ENCODE measurements around the gene LGALSL. TPM values are rescaled to one million over a fixed set of nuclear protein-coding genes. Genes with fewer than 3 reads are reported as not detected.

The LGALSL gene
- total RNA-seq, 1 experiment from 2014 or later, result 7.4 TPM

DNA sequence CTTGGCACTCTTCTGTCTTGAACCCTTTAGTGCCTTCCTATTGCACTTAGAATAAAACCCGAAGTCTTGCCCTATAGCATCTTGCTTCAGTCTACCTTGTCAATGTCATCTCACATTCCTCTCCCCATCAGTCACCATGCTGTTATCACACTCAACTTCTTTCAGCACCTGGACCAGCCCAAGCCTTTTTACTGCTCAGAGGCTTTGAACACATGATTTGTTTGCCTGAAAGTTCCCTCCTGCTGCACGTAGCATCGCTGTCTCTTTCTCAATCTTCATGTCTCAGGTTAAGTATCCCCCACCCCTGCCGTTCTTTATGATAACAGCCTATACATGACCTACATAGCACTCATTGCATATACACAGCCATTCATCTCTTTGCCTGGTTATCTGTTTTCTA, 41.3 kb upstream of the LGALSL start:
- Histone ChIP-seq H3K27ac (ENCODE audit: low read depth, low read length, poor library complexity, severe bottlenecking) (no peak overlapping the region), H3K27me3 (replicated peaks; ENCODE audit: insufficient read depth, low read depth, low read length, poor library complexity) (no peaks in the 10 kb centered on the region), H3K9me3 (ENCODE audit: low read depth, low read length, poor library complexity, severe bottlenecking) (no peaks in the 10 kb centered on the region), H3K4me1 (ENCODE audit: insufficient read depth, low read length, poor library complexity, severe bottlenecking) (no peaks in the 10 kb centered on the region), H3K4me3 (ENCODE audit: low read depth, low read length, poor library complexity, severe bottlenecking) (no peak overlapping the region), H3K36me3 (ENCODE audit: insufficient read depth, low read length, poor library complexity, severe bottlenecking) (no peaks in the 10 kb centered on the region)
- DNase-seq (ENCODE audit: low spot score), result no peak
- no TSS peak for BruUV-seq (replicated peaks)
- intact Hi-C loops (cut with micrococcal nuclease; ENCODE audit: unreplicated experiment), result no loop called here
- no peak for TF ChIP-seq EZH2 (IDR thresholded peaks at IDR 0.05; ENCODE audit: borderline replicate concordance, low read depth, low read length, poor library complexity, severe bottlenecking)
- TF ChIP-seq, protein P1, sequence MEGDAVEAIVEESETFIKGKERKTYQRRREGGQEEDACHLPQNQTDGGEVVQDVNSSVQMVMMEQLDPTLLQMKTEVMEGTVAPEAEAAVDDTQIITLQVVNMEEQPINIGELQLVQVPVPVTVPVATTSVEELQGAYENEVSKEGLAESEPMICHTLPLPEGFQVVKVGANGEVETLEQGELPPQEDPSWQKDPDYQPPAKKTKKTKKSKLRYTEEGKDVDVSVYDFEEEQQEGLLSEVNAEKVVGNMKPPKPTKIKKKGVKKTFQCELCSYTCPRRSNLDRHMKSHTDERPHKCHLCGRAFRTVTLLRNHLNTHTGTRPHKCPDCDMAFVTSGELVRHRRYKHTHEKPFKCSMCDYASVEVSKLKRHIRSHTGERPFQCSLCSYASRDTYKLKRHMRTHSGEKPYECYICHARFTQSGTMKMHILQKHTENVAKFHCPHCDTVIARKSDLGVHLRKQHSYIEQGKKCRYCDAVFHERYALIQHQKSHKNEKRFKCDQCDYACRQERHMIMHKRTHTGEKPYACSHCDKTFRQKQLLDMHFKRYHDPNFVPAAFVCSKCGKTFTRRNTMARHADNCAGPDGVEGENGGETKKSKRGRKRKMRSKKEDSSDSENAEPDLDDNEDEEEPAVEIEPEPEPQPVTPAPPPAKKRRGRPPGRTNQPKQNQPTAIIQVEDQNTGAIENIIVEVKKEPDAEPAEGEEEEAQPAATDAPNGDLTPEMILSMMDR (conservative IDR thresholded peaks at IDR 0.05; ENCODE audit: low read depth, low read length), result no peak
- ChIA-PET CTCF (no interaction called here), POLR2A (ENCODE audit: low non-redundant PET) (no interaction called here)

DNA sequence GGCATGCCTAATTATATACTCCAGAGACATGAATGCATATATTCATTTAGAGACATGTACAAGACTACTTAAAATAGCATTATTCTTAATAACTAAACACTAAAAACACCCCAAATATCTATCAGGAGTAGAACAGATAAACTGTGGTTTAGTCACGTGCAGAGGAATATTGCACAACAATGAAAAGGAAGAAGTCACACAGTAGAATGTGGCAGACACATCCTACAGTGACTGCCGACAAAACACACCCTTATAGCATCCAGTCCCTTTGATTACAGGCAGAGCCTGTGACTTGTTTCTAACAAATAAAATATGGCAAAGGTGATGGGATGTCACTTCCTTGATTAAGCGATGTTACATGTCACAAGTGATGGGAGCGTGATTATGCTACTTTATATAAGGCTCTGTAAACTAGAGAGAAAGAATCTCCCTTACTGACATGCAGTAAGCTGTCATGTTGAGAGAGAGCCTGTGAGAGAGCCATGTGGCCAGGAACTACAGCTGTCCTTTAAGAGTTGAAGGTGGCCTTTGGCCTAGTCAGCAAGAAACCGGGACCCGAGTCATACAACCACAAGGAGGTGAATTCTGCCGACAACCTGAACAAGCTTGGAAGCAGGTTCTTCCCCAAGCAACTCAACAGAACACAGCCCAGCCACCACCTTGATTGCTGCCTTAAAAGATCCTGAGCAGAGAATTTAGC, 39.1 kb upstream of the LGALSL start:
- POLR2A ChIA-PET (ENCODE audit: low non-redundant PET), result no interaction called here
- H3K4me1 ChIP-seq (ENCODE audit: insufficient read depth, low read length, poor library complexity, severe bottlenecking), result no peaks in the 10 kb centered on the region
- no peak for TF ChIP-seq EZH2 (IDR thresholded peaks at IDR 0.05; ENCODE audit: borderline replicate concordance, low read depth, low read length, poor library complexity, severe bottlenecking)
- TF ChIP-seq, protein P1 (conservative IDR thresholded peaks at IDR 0.05; ENCODE audit: low read depth, low read length), result no peak
- H3K27ac ChIP-seq (ENCODE audit: low read depth, low read length, poor library complexity, severe bottlenecking), result no peak overlapping the region
- DNase-seq (ENCODE audit: low spot score), result no peak
- H3K27me3 ChIP-seq (replicated peaks; ENCODE audit: insufficient read depth, low read depth, low read length, poor library complexity), result no peaks in the 10 kb centered on the region
- H3K9me3 ChIP-seq (ENCODE audit: low read depth, low read length, poor library complexity, severe bottlenecking), result no peaks in the 10 kb centered on the region
- no peaks in the 10 kb centered on the region for H3K36me3 ChIP-seq (ENCODE audit: insufficient read depth, low read length, poor library complexity, severe bottlenecking)
- H3K4me3 ChIP-seq (ENCODE audit: low read depth, low read length, poor library complexity, severe bottlenecking), result no peak overlapping the region
- BruUV-seq (replicated peaks), result no TSS peak
- intact Hi-C loops (cut with micrococcal nuclease; ENCODE audit: unreplicated experiment), result no loop called here
- CTCF ChIA-PET, result no interaction called here

DNA sequence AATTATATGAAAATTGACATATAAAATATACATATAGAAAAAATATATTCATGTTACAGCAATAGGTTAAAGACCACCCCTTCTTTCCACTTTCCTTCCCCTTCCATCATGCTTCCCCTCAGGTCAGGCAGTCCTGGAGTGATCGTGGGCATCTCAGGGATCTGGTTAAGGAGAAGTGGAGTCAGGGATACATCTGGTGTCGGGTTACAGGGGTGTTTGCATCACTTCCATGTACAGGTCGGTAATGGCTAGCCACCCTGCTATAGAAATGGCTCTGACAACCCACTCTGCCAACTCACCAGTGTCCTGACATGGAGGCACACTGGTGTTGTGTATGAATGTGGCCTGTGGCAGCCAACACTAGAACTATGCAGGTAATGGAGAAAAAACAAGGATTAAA, 36.3 kb upstream of the LGALSL start:
- intact Hi-C loops (cut with micrococcal nuclease; ENCODE audit: unreplicated experiment), result no loop called here
- H3K4me1 ChIP-seq (ENCODE audit: insufficient read depth, low read length, poor library complexity, severe bottlenecking), result no peaks in the 10 kb centered on the region
- DNase-seq (ENCODE audit: low spot score), result no peak
- CTCF ChIA-PET, result no interaction called here
- H3K27me3 ChIP-seq (replicated peaks; ENCODE audit: insufficient read depth, low read depth, low read length, poor library complexity), result no peaks in the 10 kb centered on the region
- no peak overlapping the region for H3K27ac ChIP-seq (ENCODE audit: low read depth, low read length, poor library complexity, severe bottlenecking)
- no peaks in the 10 kb centered on the region for H3K9me3 ChIP-seq (ENCODE audit: low read depth, low read length, poor library complexity, severe bottlenecking)
- no peak for TF ChIP-seq EZH2 (IDR thresholded peaks at IDR 0.05; ENCODE audit: borderline replicate concordance, low read depth, low read length, poor library complexity, severe bottlenecking)
- TF ChIP-seq, protein P1 (conservative IDR thresholded peaks at IDR 0.05; ENCODE audit: low read depth, low read length), result no peak
- no peak overlapping the region for H3K4me3 ChIP-seq (ENCODE audit: low read depth, low read length, poor library complexity, severe bottlenecking)
- H3K36me3 ChIP-seq (ENCODE audit: insufficient read depth, low read length, poor library complexity, severe bottlenecking), result no peaks in the 10 kb centered on the region
- BruUV-seq (replicated peaks), result no TSS peak
- POLR2A ChIA-PET (ENCODE audit: low non-redundant PET), result no interaction called here
